Stimulated activated CD8-positive, alpha-beta memory T cell treated with anti-CD3 and anti-CD28 coated beads, Interleukin-4, amount 100 ng/mL, for 1 hour (primary cell): ENCODE measurements around the gene CXorf58.

ENCODE experiments used
- DNase-seq, 2 donors: peaks; one replicate each; pipeline ENCODE4 v3.0.0-alpha.2; 2020; ENCODE audit warnings: low read depth in 2 of 2, low spot score in 1 of 2

CXorf58 gene

DNA sequence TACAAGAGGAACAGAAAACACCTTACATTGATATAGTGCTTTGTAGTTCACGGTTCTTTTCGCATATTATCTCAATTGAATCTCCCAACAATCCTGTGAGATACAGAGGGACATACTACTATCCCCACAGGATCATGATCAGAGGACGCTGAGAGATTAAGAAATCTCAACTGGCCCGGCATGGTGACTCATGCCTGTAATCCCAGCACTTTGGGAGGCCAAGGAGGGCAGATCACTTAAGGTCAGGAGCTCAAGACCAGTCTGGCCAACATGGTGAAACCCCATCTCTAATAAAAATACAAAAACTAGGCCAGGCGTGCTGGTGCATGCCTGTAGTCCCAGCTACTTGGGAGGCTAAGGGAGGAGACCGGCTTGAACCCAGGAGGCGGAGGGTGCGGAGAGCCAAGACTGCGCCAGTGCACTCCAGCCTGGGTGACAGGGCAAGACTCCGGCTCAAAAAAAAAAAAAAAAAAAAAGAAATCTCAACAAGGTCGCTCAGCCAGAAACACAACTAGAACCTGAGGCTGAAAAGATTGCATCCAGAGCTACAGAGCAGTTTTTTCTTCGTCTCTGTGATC is 7.5 kb upstream of the CXorf58 start:
- DNase-seq = no peak

DNA sequence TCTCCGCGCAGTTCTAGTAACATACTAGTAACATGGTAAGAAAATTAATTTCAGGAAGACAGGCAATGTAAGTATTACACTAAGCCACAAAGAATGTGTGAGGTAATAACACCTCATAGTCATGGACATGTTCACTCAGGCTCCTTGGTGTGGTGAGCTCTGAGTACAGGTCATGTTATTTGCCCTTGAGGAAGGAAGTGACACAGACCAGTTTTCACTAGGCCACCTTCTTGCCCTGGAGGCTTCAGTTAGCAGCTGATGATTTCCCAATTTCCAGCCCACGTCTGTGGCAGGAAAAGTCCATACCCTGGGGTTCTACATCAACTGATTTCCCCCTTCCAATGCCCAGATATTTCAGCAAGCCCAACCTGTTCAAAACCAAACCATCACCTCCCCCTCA is 6.7 kb upstream of the CXorf58 start:
- no peak for DNase-seq

DNA sequence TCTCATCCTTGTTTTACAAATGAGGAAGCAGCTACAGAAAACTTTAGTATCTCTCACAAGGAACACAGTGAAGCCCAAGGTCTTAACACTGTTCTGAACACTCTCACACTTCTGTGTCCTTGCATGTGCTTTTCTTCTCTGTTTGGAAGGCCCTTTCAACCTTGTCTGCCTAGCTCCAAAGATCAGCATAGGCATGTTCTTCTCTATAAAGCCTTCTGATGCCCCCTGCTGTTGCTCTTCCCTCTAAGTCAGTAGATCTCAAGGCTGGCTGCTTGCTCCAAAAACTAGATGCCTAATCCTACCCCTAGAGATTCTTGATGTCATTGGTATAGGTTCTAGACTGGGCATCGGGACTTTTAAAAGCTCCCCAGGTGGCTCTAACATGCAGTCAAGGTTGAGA is 6.0 kb upstream of the CXorf58 start:
- no peak for DNase-seq

DNA sequence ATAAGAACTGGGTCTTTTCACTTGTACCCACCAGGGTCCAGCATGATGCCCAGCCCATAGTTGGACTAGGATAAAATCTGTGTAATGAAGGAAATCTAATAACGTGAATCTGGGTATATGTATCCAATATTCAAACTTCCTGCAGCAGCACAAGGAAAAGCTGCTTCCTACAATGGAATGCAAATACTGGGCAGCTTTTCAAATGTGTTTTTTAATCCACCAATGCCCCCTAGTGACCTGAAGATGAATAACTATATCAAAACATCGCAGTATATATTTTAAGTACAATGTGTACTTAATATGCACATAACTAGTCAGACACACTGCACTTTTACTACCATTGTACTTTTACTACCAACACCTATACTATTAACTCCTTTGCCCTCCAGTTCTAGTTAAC is 5.4 kb upstream of the CXorf58 start:
- no peak for DNase-seq

DNA sequence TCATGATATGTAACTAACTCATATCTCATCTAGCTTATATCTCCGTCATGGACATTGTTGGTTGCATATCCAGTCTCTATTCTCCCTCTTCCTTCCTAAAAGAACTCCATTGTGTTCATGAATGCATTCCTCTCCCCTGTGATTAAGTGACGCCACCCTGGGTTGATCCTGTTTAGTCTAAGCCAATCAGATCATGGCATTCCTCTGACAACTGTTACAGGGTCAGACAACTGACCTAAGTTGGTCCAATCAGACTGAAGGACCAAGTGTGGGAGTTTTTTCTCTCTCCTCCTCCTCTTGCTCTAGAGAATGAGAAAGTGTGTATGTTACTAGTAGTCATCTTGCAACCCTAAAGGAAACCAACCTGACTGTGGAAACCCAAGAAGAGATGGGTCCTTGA is 3.7 kb upstream of the CXorf58 start:
- DNase-seq = no peak

DNA sequence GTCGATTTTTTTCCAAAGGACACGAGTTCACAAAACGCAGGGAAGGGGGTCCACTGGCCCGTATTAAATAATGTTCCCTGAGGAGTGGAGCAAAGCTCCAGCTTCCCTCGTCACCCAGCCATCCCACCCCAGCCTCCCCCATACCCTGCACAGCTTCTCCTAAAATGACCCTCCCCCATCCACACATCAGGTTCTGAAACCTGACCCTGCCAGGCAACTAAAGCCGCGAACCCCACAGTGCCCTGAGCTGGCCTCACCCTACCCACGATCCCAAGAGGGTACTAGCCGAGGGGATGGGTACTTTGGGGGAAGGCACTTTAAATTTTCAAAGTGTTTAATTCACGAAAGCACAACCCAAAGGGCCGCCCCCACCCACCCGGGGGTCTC is 702 bp upstream of the CXorf58 start:
- no peak for DNase-seq

DNA sequence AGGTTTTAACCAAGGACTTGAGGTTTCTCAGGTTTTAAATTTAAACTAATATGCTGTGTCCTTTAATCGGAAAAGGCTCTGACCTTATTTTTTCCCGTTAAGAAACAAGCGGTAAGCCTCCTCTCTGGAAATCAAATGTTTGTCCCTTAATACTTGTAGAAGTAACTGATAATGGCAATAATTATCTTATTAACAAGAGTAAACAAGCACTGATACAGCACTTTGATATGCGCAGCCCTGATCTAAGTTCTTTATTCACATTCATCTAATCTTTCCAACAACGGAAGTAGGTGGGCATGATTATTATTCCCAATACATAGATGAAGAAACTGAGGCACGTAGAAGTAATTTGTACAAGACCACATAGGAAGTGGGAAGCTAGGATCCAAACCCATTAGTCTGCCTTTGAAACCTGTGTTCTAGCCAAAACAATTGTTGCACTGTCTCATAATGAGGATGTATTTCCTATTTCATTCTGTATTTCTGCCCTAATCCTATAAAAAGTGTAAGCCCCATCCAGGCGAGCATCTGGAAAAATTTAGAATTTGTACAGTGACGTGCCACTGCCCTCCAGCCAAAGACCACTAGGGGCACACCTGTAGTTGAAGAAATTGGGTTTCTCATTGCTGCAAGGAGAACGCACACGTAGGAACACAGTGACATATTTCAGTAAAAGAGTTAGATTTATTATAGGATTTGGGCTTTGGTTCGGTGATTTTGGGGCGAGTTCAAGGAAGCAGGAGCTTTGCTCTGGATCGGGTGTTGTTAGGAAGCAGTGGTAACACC is 606 bp downstream of the CXorf58 start:
- no peak for DNase-seq

DNA sequence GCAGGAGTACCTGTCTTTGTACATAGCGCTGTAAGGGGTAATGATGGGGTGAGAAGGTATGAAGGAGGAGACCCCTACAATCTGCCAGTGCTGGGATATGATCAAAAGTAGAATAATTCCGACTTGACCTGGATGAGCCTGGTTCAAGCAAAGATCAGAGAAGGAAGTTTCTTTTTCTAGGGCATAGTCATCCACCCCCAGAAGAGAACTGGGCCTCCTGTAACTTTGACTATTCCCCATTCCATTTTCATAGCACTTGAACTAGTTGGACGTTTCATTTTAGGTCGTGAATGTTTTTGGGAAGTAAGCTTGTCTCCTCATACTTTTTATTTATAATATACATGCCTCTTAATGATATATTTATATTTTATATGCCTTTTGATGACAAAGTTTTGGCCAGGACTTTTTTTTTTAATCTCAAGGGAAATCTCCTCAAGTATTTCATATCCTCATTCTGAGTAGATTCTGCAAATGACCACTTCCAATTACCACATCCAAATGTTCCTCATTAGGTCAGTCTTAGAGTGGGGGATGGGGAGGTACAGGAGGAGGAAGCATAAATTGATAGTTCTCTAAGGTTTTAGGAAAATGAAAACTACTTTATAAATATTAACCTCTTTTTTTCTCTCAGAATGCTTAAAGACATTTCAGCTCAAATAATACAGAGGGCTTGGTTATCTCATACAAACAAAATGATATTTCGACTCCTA is 3.5 kb downstream of the CXorf58 start:
- no peak for DNase-seq

DNA sequence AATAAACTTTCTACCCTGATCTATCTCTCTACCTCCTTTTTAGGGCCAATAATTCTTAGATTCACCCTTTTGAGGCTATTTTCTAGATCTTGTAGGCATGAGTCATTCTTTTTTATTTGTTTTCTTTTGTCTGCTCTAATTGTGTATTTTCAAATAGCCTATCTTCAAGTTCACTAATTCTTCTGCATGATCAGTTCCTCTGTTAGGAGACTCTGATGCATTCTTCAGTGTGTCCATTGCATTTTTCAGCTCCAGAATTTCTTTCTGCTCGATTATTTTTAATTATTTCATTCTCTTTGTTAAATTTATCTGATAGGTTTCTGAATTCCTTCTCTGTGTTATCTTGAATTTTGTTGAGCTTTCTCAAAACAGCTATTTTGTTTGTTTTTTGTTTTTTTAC is 11.3 kb downstream of the CXorf58 start:
- no peak for DNase-seq

DNA sequence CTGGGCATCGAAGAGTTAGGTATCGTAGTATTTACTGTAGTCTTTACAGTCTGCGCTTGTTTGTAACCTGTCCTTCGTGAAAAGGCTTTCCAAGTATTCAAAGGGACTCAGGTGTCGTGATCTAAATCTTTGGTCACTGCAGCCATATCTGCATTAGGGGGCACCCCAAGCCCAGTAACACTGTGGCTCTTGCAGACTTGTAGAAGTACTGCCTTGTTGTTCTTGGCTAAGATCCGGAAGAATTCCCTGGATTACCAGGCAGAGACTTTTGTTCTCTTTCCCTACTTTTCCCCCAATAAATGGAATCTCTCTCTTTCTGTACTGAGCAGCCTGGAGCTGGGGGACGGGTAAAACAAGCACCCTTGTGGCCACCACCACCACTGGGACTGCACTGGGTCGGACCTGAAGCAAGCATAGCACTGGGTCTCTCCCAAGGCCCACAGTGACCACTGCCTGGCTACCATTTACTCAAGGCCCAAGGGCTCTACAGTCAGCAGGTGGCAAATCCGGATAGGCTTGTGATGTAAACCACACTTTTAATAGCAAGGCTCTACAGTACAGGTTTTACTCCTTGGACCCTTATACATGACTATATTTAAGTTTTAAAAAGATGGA is 12.0 kb downstream of the CXorf58 start:
- DNase-seq = no peak

DNA sequence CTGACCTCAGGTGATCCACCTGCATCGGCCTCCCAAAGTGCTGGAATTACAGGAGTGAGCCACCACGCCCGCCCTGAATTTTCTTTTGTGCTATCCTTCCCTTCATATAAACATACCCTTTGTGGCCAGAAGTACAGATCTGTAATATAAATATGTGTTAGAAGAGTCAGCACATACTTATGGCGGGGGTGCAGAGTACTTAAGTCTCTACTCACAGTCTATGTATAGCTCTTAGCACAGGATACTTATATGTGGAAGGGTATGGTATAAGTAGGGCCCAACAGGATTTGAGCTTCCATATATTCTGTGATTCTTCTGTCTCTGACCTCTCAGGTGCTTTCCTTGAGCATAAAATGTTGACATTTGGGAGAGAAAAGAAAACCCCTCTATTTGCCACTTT is 18.2 kb downstream of the CXorf58 start:
- DNase-seq = no peak

DNA sequence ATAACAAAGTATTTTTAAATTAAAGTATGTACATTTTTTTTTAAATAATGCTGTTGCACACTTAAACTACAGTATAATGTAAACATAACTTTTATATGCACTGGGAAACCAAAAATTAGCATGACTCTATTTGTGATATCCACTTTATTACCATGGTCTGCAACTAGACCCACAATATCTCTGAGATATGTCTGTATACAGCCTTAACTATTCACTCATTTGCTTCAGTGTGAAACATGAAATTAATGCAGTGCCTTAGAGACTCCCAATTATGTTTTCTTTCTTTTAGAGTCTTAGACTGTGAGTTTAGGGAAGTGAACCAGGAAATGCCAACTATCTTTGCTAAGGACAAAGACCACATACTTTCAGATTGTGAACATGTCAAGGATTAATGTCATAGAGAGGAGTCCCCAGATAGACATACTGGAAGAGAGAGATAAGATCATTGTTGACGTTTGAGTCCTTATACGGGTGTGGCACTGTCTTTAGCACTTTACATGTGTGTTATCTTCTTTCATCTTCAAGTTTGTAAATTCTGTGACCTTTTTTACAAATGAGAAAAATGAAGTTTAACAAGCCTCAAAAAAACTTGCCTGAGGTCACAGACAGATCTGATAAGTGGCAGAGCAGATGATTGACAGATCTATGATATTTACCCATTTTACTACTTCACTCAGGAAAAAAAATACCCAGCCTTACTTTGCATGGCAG is 23.2 kb downstream of the CXorf58 start:
- DNase-seq = no peak

DNA sequence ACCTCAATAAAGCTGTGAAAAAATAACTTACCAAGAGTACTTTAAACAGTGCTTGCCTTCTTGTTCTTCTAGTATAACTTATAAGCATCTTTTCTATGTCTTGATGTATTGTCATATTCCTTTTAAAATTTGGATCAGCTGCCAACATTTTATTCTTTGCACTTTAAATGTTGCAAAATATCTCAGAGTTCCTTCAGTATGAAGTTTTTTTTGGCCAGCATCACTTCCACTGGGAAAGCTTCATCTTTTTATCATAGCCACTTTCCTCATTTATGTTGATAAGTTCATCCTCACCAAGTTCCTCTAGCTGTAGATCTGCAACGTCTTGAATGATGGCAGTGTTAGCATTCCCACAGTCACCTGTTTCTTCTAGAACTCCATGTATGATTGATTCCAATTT is 24.2 kb downstream of the CXorf58 start:
- DNase-seq = no peak

DNA sequence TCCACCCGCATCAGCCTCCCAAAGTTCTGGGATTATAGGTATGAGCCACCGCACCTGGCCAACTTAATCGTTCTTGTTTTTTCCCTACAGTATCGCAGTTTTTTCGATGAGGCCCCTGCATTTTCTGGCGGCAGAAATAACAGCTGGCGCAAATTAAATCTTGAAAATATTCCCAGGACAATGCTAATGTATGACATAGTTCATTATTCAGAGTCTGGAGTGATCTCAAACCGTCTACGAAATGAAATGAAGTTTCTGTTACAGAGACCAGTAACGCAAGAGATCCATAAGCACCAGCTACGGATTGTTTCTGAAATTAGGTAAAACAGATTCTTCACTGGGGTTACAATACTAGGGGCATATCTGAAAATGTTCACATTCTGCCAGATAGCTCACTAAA is 27.3 kb downstream of the CXorf58 start:
- DNase-seq = no peak

DNA sequence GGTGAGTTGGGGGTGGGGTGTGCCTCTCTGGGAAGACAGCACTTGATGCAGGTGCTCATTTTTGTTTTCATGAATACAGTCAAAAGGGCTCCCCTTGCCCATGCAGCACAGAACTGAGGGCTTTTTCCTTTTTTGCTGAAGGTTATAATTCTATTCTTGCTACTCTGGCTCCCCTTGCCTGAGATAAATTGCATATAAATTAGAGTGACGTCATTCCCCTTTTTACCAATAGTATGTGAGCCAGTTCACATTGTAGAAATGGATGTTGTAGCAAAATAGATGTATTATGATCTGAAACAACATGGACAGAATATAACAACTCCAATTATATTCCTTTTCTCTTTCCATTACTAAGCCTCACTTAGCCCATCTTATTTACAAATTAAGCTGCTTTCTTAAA is 28.4 kb downstream of the CXorf58 start:
- no peak for DNase-seq

DNA sequence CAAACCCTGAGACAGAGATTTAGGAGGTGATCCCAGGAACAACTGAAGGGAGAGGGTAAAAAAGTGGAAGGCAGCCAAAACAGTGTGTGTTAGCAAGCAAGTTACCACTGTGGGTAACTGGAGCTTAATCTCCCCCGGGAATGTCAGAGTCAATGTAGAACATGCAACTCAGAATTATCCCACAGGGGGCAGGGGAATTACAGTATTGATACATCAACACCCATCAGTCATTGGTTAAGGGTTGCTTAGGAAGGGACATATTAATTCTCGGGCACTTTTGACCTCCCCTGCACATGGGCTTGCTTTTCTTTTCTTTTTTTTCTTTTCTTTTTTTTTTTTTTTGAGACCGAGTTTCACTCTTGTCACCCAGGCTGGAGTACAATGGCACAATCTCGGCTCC is 29.3 kb downstream of the CXorf58 start:
- no peak for DNase-seq

DNA sequence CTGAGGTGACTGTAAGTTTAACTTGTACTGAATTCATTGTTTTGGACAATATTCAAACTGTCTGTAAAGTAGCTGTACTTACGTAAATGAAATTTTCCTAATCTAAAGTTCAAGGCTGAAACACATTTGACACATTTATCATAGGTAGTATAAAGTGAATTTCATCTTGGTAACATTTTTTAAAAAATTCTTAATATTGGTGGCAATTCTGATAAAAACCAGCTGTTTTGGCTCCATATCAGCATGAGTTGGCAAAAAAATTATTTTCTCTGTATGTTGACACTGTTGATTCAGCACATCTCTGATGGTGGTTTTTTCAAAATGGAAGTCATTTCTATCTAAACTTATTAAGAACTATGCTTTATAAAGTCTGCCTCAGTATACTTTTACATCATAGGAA is 30.9 kb downstream of the CXorf58 start:
- no peak for DNase-seq

DNA sequence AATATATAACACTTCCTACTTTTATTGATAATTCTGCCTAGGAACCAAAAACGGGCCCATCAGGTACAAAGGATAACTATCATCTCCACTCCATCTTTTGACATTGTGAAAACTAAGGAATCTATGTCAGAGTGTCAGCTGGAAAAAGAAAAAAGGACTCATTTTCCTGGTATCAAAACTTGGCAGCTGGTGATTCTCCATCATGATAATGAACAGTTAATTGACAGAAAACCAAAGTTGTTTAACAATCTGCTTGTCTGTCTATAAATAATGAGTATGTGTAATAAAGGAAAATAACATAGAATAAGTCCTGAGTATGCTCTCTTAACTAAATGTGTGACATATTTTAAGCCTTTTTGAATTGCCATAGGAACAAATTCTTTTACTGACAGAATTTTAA is 31.4 kb downstream of the CXorf58 start:
- DNase-seq = no peak

DNA sequence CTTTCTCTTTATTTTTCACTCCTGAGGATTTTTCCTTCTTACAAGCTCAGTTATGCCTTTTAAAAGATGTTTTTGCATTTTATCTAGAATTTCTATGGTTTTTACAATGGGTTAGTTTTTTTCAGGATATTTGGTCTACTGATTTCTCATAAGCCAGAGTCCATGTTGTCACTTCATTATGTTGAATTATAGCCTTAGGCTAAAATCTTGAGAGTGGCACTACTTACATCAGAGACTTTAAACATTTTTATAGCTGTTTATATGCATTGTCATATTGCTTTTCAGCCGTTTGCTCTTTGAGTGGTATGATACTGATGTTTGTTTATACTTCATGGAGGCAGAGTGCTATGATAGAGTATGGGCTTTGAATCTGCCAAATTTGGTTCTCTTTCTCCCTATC is 36.4 kb downstream of the CXorf58 start:
- no peak for DNase-seq

DNA sequence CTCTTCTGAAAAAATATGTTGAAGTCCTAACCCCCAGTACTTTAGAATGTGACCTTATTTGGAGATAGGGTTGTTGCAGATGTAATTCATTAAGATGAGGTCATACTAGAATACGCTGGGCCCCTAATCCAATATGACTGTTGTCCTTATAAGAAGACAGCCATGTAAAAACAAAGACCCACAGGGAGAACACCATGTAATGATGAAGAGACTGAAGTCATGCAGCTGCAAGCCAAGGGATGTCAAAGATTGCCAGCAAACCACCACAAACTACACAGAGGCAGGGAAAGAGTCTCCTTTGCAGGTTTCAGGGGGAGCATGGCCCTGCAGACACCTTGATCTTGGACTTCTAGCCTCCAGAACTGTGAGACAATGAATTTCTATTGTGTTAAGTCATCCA is 37.4 kb downstream of the CXorf58 start:
- DNase-seq = no peak

DNA sequence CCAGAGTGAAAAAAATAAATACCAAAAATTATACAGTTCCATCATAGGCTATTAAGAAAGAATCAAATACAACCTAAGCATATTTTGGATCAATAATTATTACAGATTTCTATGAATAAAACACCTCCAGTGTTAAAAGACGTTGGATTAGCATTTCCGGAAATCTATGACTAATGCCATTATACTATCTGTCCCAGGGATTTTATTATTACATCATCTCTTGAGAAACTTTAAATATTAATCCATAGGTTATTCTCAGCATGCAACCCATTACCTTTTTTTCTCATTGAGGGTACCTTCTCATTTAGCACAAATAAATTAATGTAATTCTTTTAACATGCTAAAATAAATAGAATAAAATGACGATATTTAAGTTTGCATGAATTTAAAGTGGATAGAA is 44.6 kb downstream of the CXorf58 start:
- no peak for DNase-seq
